ENCODE results near the gene ANKRD40.

The ANKRD40 gene

DNA sequence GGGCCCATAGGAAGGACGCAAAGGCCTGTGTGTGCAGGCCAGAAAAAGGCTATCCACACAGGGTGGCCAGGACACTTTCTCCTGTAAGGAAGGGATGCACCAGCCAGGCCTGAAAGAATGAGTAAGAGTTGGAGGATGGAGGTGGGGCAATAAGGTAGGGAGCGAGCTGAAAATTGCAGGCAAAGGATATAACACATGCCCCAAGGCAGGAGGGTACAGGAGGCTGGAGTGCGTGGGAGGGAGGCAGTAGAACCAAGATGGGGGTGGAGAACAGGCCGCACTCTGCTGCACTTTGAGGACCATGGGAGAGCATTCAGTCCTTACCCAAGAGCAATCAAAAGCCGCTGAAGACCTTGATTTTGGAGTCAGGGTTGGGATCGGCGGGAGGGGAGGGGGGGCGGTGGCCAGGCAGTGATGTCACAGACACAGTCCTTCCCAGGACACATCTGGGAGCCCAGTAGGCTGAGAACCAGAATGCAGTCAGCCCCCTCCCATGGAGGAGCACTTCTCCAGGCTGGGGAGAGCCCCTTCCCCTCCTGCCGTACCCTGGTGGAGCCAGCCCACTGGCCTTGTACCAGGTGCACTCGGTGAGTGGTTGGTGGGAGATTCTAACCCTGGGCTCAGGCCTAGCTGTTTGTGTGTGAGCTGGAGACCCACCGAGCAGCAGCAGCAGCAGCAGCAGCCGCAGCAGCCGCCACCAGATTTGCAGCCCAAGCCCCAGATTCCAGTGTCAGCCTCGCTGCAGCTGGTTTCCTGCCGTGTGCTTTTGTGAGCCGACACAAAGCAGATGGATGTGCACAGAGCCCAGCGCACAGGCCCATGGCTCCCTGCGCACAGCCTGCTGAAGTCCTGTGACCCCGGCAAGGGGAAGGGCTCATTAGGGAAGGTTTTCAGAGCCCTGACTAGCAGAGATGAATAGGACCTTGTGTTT, 17.5 kb downstream of the ANKRD40 start:
- H3K4me3 ChIP-seq (ENCODE audit: low read depth, low read length), result no peak overlapping the region
- no peak for TF ChIP-seq MAX (IDR thresholded peaks at IDR 0.05; ENCODE audit: low read depth, low read length)
- no peak for TF ChIP-seq POLR2A (IDR thresholded peaks at IDR 0.05; ENCODE audit: extremely low read depth, insufficient read length)
- TF ChIP-seq MYC (IDR thresholded peaks at IDR 0.05; ENCODE audit: low read depth, low read length), result no peak
- TF ChIP-seq CTCF (IDR thresholded peaks at IDR 0.05; ENCODE audit: low read depth, low read length), result no peak
- peak; percentile 23 for DNase-seq (ENCODE audit: low read depth)

DNA sequence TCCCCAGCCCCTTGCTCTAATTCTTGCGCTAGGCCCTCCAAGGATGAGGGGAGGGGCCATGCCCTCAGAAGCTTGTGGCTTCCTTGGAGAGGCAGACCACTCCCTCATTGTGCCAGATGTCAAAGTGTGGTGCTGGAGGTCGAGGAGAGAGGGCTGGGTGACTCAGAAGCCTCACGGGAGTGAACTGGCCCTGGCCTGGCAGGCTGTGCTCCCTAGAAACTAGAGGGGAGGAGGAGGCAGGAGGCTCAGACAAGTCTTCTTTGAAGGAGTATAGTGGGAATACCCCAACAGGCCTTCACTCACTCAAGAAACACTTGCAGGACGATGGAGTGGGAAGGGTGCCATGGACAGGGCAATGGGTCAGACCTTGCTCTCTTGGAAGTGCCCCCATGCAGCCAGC, 18.5 kb downstream of the ANKRD40 start:
- peak; percentile 79 for DNase-seq (ENCODE audit: low read depth)
- H3K4me3 ChIP-seq (ENCODE audit: low read depth, low read length), result no peak overlapping the region

GRCh38 chr17:50688245-50688644, 19.5 kb downstream of the ANKRD40 start:
- no peak for DNase-seq (ENCODE audit: low read depth)
- no peak overlapping the region for H3K4me3 ChIP-seq (ENCODE audit: low read depth, low read length)
- TF ChIP-seq POLR2A (IDR thresholded peaks at IDR 0.05; ENCODE audit: extremely low read depth, insufficient read length), result no peak
- TF ChIP-seq MAX (IDR thresholded peaks at IDR 0.05; ENCODE audit: low read depth, low read length), result no peak
- no peak for TF ChIP-seq CTCF (IDR thresholded peaks at IDR 0.05; ENCODE audit: low read depth, low read length)
- no peak for TF ChIP-seq MYC (IDR thresholded peaks at IDR 0.05; ENCODE audit: low read depth, low read length)

More for the DNA sequence above, 18.5 kb downstream of the ANKRD40 start:
- TF ChIP-seq MYC (IDR thresholded peaks at IDR 0.05; ENCODE audit: low read depth, low read length) (no peak), MAX (IDR thresholded peaks at IDR 0.05; ENCODE audit: low read depth, low read length) (no peak), POLR2A (IDR thresholded peaks at IDR 0.05; ENCODE audit: extremely low read depth, insufficient read length) (no peak), CTCF (IDR thresholded peaks at IDR 0.05; ENCODE audit: low read depth, low read length) (no peak)

GRCh38 chr17:50687200-50688066, 20.3 kb downstream of the ANKRD40 start:
- no peak overlapping the region for H3K4me3 ChIP-seq (ENCODE audit: low read depth, low read length)
- DNase-seq (ENCODE audit: low read depth), result no peak
- TF ChIP-seq MYC (IDR thresholded peaks at IDR 0.05; ENCODE audit: low read depth, low read length) (no peak), CTCF (IDR thresholded peaks at IDR 0.05; ENCODE audit: low read depth, low read length) (no peak), POLR2A (IDR thresholded peaks at IDR 0.05; ENCODE audit: extremely low read depth, insufficient read length) (no peak), MAX (IDR thresholded peaks at IDR 0.05; ENCODE audit: low read depth, low read length) (no peak)

- no peak for DNase-seq (ENCODE audit: low read depth)
- TF ChIP-seq MAX (IDR thresholded peaks at IDR 0.05; ENCODE audit: low read depth, low read length) (no peak), POLR2A (IDR thresholded peaks at IDR 0.05; ENCODE audit: extremely low read depth, insufficient read length) (no peak), CTCF (IDR thresholded peaks at IDR 0.05; ENCODE audit: low read depth, low read length) (no peak), MYC (IDR thresholded peaks at IDR 0.05; ENCODE audit: low read depth, low read length) (no peak)
- no peak overlapping the region for H3K4me3 ChIP-seq (ENCODE audit: low read depth, low read length)
Observed at GRCh38 chr17:50686494-50687199, 21.1 kb downstream of the ANKRD40 start.
